Body of pancreas (tissue), 4 donors: ENCODE data around the gene NLRP10. TPM values are rescaled to one million over a fixed set of nuclear protein-coding genes. Genes with fewer than 3 reads are reported as not detected.
"Not testable (repeated sequence)": the region's sequence is repeated elsewhere in the genome, so short reads cannot be mapped to it uniquely, and the experiment has no call there.

Source experiments
- ATAC-seq: fragments of 150-250 bp; one replicate; pipeline ENCODE4 v1.9.1; 2016
- DNase-seq, 4 donors: peaks; one replicate each; pipeline ENCODE4 v3.0.0-alpha.2; 2019
- H3K27ac ChIP-seq, 4 donors: fragments of 200-600 bp; sonication (generic); 1 replicate in 3 of 4; 2 replicates in 1 of 4; pipeline versions ENCODE4 v1.5.1 to v1.6.1; 2016 to 2019; ENCODE audit warnings: mild to moderate bottlenecking in 1 of 4, mixed read lengths in 1 of 4, moderate library complexity in 1 of 4
- H3K27me3 ChIP-seq, 2 donors: fragments of 200-600 bp; sonication (generic); one replicate each; pipeline ENCODE4 v1.6.0; 2016; ENCODE audit warnings: mild to moderate bottlenecking in 1 of 2
- H3K36me3 ChIP-seq, 2 donors: fragments of 200-600 bp; sonication (generic); replicated peaks in 1 of 2; 2 replicates each; pipeline ENCODE4 v1.5.1; 2016; ENCODE audit warnings: low read depth in 2 of 2; ENCODE audit not compliant: insufficient read depth in 1 of 2
- H3K4me1 ChIP-seq: fragments of 200-600 bp; sonication (generic); one replicate; pipeline ENCODE4 v1.6.0; 2016
- H3K4me3 ChIP-seq, 2 donors: fragments of 200-600 bp; sonication (generic); 1 replicate in 1 of 2; 2 replicates in 1 of 2; pipeline ENCODE4 v1.5.1; 2016 to 2019
- H3K9me3 ChIP-seq, 3 donors: fragments of 200-600 bp; sonication (generic); 1 replicate in 2 of 3; 2 replicates in 1 of 3; pipeline ENCODE4 v1.5.1; 2016
- POLR2A ChIP-seq, 3 donors: fragments of 450-650 bp; IDR thresholded peaks; one replicate each; pipeline ENCODE4 v1.6.1; 2016; ENCODE audit warnings: antibody characterized with exemption in 3 of 3, mild to moderate bottlenecking in 2 of 3
- WGBS, 2 donors: methylation state at CpG; one replicate each; pipeline ENCODE4 v1.1.5; 2017; 5-methylcytosine and 5-hydroxymethylcytosine counted together
- intact Hi-C: fragments of 100-400 bp; cut with DNase I; formaldehyde crosslinking; loops from one replicate; pipeline ENCODE4 v1.15.1; 2023
- total RNA-seq, 2 donors: library from RNA; depleted of rRNA; stranded (reverse); fragments of >200 nt; gene quantifications; one replicate each; pipeline ENCODE4 v1.1.0, GENCODE V29; 2016
- TF ChIP-seq, protein P1 (sequence below), 7 experiments: fragments of 450-650 bp in 4 of 7; fragments of 200-600 bp in 3 of 7; sonication (generic) in 3 of 7; IDR thresholded peaks; one replicate each; pipeline ENCODE4 v1.5.1; 2016 to 2019; ENCODE audit warnings: antibody characterized with exemption in 7 of 7

Gene NLRP10
- total RNA-seq, 2 donors from 2014 or later: not detected

DNA sequence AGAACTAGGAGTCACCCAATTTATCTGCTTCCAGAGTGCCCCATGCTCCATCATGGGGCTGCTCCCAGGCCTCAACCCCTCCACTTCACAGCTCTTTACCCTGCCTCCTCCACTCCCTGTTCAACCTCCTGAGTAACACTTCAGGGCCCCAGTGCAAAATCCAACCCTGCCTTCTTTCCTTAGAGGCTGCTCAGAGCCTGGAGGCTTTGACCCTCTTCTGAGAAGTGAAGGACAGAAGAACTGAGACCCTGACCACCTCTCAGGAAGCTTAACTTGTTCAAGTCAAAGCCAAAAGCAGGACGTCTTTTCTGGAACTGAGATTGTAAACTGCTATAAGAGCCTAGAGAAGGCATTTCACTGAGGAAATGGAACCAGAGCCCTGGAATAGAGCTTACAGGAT, 37.4 kb upstream of the NLRP10 start:
- intact Hi-C loops: no loop called here

DNA sequence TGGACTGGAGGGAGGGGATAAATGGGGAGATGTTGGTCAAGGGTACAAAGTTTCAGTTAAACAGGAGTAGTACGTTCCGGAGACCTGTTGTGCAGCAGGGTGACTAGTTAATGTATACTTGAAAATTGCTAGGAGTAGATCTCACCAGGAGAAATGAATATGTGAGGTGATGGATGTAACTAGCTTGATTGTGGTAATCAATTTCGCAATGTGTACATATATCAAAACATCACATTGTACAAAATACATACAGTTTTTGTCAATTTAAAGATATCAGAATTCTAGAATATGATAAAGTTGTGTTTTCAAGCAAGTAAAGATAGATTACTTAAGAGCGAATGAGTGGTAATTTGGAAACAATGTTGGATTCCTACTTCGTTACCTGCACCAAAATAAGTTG, 35.1 kb upstream of the NLRP10 start:
- ATAC-seq (no peak), DNase-seq (no peak)
- H3K4me1 ChIP-seq: peaks cover 4% of the 10 kb centered on the region
- 62 to 77% methylated on average over 5 of the region's 5 CpGs for WGBS, 2 donors
- no peak overlapping the region for H3K27ac ChIP-seq
- H3K9me3 ChIP-seq: no peaks in the 10 kb centered on the region
- no peak for TF ChIP-seq POLR2A (IDR thresholded peaks at IDR 0.05)
- TF ChIP-seq, protein P1, sequence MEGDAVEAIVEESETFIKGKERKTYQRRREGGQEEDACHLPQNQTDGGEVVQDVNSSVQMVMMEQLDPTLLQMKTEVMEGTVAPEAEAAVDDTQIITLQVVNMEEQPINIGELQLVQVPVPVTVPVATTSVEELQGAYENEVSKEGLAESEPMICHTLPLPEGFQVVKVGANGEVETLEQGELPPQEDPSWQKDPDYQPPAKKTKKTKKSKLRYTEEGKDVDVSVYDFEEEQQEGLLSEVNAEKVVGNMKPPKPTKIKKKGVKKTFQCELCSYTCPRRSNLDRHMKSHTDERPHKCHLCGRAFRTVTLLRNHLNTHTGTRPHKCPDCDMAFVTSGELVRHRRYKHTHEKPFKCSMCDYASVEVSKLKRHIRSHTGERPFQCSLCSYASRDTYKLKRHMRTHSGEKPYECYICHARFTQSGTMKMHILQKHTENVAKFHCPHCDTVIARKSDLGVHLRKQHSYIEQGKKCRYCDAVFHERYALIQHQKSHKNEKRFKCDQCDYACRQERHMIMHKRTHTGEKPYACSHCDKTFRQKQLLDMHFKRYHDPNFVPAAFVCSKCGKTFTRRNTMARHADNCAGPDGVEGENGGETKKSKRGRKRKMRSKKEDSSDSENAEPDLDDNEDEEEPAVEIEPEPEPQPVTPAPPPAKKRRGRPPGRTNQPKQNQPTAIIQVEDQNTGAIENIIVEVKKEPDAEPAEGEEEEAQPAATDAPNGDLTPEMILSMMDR (IDR thresholded peaks at IDR 0.05): no peak
- no peak overlapping the region for H3K4me3 ChIP-seq
- intact Hi-C loops: no loop called here
- H3K27me3 ChIP-seq: no peaks in the 10 kb centered on the region
- peaks cover 7 to 23% of the 10 kb centered on the region in 2 donors for H3K36me3 ChIP-seq

More for the DNA sequence above, 37.4 kb upstream of the NLRP10 start:
- Histone ChIP-seq H3K4me1 (peaks cover 4% of the 10 kb centered on the region), H3K36me3 (peaks cover 4 to 8% of the 10 kb centered on the region in 2 donors), H3K27ac (no peak overlapping the region), H3K4me3 (no peak overlapping the region), H3K27me3 (no peaks in the 10 kb centered on the region), H3K9me3 (no peaks in the 10 kb centered on the region)
- WGBS, 2 donors: 29 to 55% methylated on average over 1 of the region's 1 CpG
- ATAC-seq (no peak), DNase-seq (no peak)
- no peak for TF ChIP-seq POLR2A (IDR thresholded peaks at IDR 0.05)
- TF ChIP-seq, protein P1 (IDR thresholded peaks at IDR 0.05): no peak

- ATAC-seq: no peak
- 89 to 94% methylated on average over 10 of the region's 10 CpGs for WGBS, 2 donors
- H3K4me1 ChIP-seq: peaks cover 4% of the 10 kb centered on the region
- H3K27ac ChIP-seq: no peak overlapping the region
- H3K4me3 ChIP-seq: no peak overlapping the region
- H3K9me3 ChIP-seq: no peaks in the 10 kb centered on the region
- intact Hi-C loops: no loop called here
- no peak for DNase-seq
- TF ChIP-seq, protein P1 (IDR thresholded peaks at IDR 0.05): no peak
- TF ChIP-seq POLR2A (IDR thresholded peaks at IDR 0.05): no peak
- no peaks in the 10 kb centered on the region for H3K27me3 ChIP-seq
- H3K36me3 ChIP-seq: peaks cover 10 to 29% of the 10 kb centered on the region in 2 donors
Observed at GRCh38 chr11:7999795-8000194, 34.5 kb upstream of the NLRP10 start.

DNA sequence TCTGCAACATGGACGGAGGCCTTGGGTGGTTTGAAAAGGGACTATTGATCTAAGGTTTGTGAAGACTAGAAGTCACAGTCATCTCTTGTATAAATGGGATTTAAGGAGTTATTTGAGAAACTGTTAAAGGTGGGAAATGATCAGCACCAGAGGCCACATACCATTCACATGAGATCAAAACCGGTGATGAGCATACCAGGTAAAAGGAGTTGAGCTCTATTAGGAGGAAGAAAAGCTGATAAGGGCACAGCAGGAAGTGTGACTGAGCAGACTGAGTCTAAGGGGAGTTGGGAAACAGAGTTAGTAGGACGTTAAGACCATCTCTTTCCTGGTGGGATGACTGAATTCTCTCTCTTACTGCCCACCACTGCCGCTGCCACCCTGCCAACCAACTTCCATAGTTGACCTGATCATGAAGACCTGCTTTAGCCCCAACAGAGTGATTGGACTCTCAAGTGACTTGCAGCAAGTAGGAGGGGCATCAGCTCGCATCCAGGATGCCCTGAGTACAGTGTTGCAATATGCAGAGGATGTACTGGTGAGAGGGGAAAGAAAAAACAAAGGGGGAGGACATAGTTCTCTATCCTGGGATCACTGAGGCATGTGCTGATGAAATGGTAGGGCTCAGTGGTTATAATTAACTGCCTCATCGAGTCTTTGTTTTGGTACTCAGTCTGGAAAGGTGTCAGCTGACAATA, 29.5 kb upstream of the NLRP10 start:
- Histone ChIP-seq H3K36me3 (peaks cover 28 to 57% of the 10 kb centered on the region in 2 donors), H3K27me3 (no peaks in the 10 kb centered on the region), H3K27ac (no peak overlapping the region), H3K9me3 (no peaks in the 10 kb centered on the region), H3K4me1 (peaks cover 4% of the 10 kb centered on the region), H3K4me3 (no peak overlapping the region)
- no peak for ATAC-seq
- TF ChIP-seq, protein P1 (IDR thresholded peaks at IDR 0.05): no peak
- TF ChIP-seq POLR2A (IDR thresholded peaks at IDR 0.05): no peak
- 86 to 95% methylated on average over 6 of the region's 6 CpGs for WGBS, 2 donors
- intact Hi-C loops: loop anchor here (5.0 kb wide), 1 partner anchor 92 kb away; no protein-coding TSS in a partner anchor
- no peak for DNase-seq

DNA sequence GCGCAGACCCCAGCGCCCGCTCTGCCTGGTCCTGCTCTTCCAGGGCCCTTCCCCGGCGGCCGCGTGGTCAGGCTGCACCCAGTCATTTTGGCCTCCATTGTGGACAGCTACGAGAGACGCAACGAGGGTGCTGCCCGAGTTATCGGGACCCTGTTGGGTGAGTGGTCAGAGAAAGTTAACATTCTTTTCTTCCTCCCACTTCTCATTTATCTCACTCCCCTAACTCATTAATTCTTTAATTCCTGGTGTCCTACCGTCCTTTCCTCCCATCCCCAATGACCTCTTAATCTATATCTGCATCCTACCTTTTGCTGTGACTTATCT, 22.3 kb upstream of the NLRP10 start:
- WGBS, 2 donors: 0 to 1% methylated on average over 9 to 13 of the region's 13 CpGs
- ATAC-seq, DNase-seq, intact Hi-C loops, H3K9me3 ChIP-seq, H3K36me3 ChIP-seq, H3K27me3 ChIP-seq: not testable (repeated sequence)
- peak overlapping the region in 3 of 4 donors; percentile 57 to 71 (median 64) for H3K27ac ChIP-seq
- H3K4me1 ChIP-seq: peaks cover 44% of the 10 kb centered on the region
- H3K4me3 ChIP-seq: peak overlapping the region; percentile 81 to 83
